Natural killer cell (primary cell): Measurements from ENCODE around the gene DEAF1. TPM values are rescaled to one million over a fixed set of nuclear protein-coding genes. Genes with fewer than 3 reads are reported as not detected.
"Not testable (repeated sequence)": the region's sequence is repeated elsewhere in the genome, so short reads cannot be mapped to it uniquely, and the experiment has no call there.

Experiments
- ATAC-seq, 3 donors: fragments of 150-1000 bp in 2 of 3; fragments of 200-7000 bp in 1 of 3; cut with Tn5 transposase; 1 replicate in 1 of 3; 2 replicates in 2 of 3; pipeline ENCODE4 v1.10.0; 2021; ENCODE audit warnings: mild to moderate bottlenecking in 2 of 3, moderate library complexity in 2 of 3
- DNase-seq, 2 donors: peaks; one replicate each; pipeline versions ENCODE4 v3.0.0 to v3.0.0-alpha.2; 2013 to 2021; ENCODE audit warnings: mixed read lengths in 1 of 2
- H3K27ac ChIP-seq: one replicate; pipeline ENCODE4 v1.5.1; 2013; ENCODE audit warnings: mild to moderate bottlenecking, low read length
- H3K27me3 ChIP-seq: one replicate; pipeline ENCODE4 v1.6.1; 2013; ENCODE audit warnings: low read length; ENCODE audit not compliant: control insufficient read depth, insufficient read depth
- H3K36me3 ChIP-seq: one replicate; pipeline ENCODE4 v1.6.1; 2013; ENCODE audit warnings: low read length; ENCODE audit not compliant: control insufficient read depth, insufficient read depth
- H3K4me1 ChIP-seq: one replicate; pipeline ENCODE4 v1.6.1; 2013; ENCODE audit warnings: low read length; ENCODE audit not compliant: control insufficient read depth, insufficient read depth
- H3K4me3 ChIP-seq: one replicate; pipeline ENCODE4 v1.5.1; 2013; ENCODE audit warnings: low read length
- H3K9me3 ChIP-seq: one replicate; pipeline ENCODE4 v1.6.1; 2013; ENCODE audit warnings: low read length; ENCODE audit not compliant: control insufficient read depth, insufficient read depth
- H3K27ac Mint-ChIP-seq, 2 donors: one replicate each; pipeline ENCODE4 v1.8.0; 2022; ENCODE audit warnings: mild to moderate bottlenecking in 2 of 2, mixed read lengths in 2 of 2, moderate library complexity in 1 of 2
- H3K27me3 Mint-ChIP-seq, 2 donors: one replicate each; pipeline ENCODE4 v1.8.0; 2022; ENCODE audit warnings: low read depth in 2 of 2, mixed read lengths in 2 of 2
- H3K36me3 Mint-ChIP-seq: one replicate; pipeline ENCODE4 v1.8.0; 2022; ENCODE audit warnings: mixed read lengths
- H3K4me1 Mint-ChIP-seq, 2 donors: one replicate each; pipeline ENCODE4 v1.8.0; 2022; ENCODE audit warnings: mixed read lengths in 2 of 2
- H3K4me3 Mint-ChIP-seq: one replicate; pipeline ENCODE4 v1.8.0; 2022; ENCODE audit warnings: mild to moderate bottlenecking, moderate library complexity, mixed read lengths
- H3K9me3 Mint-ChIP-seq, 2 donors: one replicate each; pipeline ENCODE4 v1.8.0; 2022; ENCODE audit warnings: mixed read lengths in 2 of 2
- CTCF ChIP-seq: fragments of 200-600 bp; IDR thresholded peaks from one replicate; pipeline ENCODE4 v1.8.0; 2022; ENCODE audit warnings: antibody characterized with exemption
- WGBS: methylation state at CpG from one replicate; pipeline ENCODE4 v1.1.7; 2013; ENCODE audit warnings: missing lambda C conversion rate; ENCODE audit not compliant: insufficient coverage; 5-methylcytosine and 5-hydroxymethylcytosine counted together
- intact Hi-C: fragments of 100-400 bp; cut with micrococcal nuclease; formaldehyde crosslinking; loops from one replicate; pipeline ENCODE4 v1.14.2; 2022
- total RNA-seq, 4 donors: library from RNA; stranded (reverse); fragments of 120-200 nt in 1 of 4; gene quantifications; one replicate each; pipeline versions ENCODE4 v1.2.3 to v1.2.4, GENCODE V29; 2013 to 2022

Gene DEAF1
- total RNA-seq, 3 donors from 2014 or later (not counting 1 experiment from before 2014, with no cell fraction given): 25.9 to 26.9 (median 26.8) TPM

DNA sequence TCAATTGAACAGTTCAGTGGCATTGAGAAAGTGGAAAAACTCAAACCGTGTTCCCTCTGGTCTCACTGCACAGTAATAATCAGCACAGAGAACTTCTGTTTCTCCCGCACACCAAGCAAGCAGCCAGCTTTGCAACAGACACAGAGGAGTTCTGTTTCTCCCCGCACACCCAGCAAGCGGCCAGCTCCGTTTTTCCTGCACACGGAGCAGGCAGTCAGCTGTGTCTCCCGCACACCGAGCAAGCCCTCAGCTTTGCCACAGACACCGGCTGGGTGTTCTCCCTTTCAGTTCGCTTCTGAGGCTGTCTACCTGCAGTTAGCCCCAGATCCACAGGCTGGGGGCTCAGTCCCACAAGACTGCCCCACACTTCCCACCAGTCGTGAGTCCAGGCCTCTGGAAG, 42.3 kb upstream of the DEAF1 start:
- H3K4me1 ChIP-seq: peaks cover 9% of the 10 kb centered on the region
- H3K4me3 Mint-ChIP-seq: no peak overlapping the region
- intact Hi-C loops: no loop called here
- no peak overlapping the region for H3K27ac ChIP-seq
- H3K27me3 Mint-ChIP-seq: peaks cover 0 to 3% of the 10 kb centered on the region in 2 donors
- DNase-seq (peak in 1 of 2 donors; percentile 19), ATAC-seq (no peak)
- no peaks in the 10 kb centered on the region for H3K36me3 Mint-ChIP-seq
- no peak overlapping the region for H3K27ac Mint-ChIP-seq
- H3K27me3 ChIP-seq: no peaks in the 10 kb centered on the region
- no peaks in the 10 kb centered on the region for H3K9me3 Mint-ChIP-seq
- no peaks in the 10 kb centered on the region for H3K9me3 ChIP-seq
- no peak for TF ChIP-seq CTCF
- WGBS: 12% methylated on average over 11 of the region's 11 CpGs
- H3K4me1 Mint-ChIP-seq: peaks cover 7% of the 10 kb centered on the region in 2 donors
- no peak overlapping the region for H3K4me3 ChIP-seq
- H3K36me3 ChIP-seq: no peaks in the 10 kb centered on the region

- H3K9me3 Mint-ChIP-seq, H3K27me3 Mint-ChIP-seq, H3K27me3 ChIP-seq, H3K36me3 ChIP-seq, H3K27ac Mint-ChIP-seq, DNase-seq, H3K4me3 ChIP-seq, H3K27ac ChIP-seq, H3K4me3 Mint-ChIP-seq, H3K36me3 Mint-ChIP-seq, H3K4me1 ChIP-seq, H3K9me3 ChIP-seq, ATAC-seq, intact Hi-C loops, H3K4me1 Mint-ChIP-seq: not testable (repeated sequence)
- WGBS: 91% methylated on average over 18 of the region's 26 CpGs
Observed at GRCh38 chr11:734541-734940, 39.5 kb upstream of the DEAF1 start.

DNA sequence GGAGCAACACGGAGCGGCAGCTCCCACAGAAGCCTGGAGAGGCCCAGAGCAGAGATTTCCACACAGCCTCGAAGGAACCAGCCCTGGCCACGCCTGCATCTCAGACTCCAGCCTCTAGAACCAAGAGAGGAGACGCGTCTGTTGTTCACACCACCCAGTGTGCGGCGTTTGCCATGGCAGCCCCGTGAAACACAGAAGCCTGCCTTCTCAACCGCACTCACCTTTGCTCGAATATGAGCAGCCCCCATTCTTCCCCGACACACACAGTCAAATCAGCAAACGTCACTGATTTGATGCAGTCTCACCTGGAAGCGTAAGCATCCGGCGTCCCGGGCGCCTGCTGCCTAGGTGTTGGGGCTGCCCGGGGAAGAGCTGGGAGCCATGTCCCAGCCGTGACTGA, 38.0 kb upstream of the DEAF1 start:
- Mint-ChIP-seq H3K9me3 (no peaks in the 10 kb centered on the region), H3K27ac (no peak overlapping the region), H3K4me1 (peaks cover 7% of the 10 kb centered on the region in 2 donors), H3K4me3 (no peak overlapping the region), H3K27me3 (peaks cover 0 to 3% of the 10 kb centered on the region in 2 donors), H3K36me3 (no peaks in the 10 kb centered on the region)
- H3K4me1 ChIP-seq: peaks cover 14% of the 10 kb centered on the region
- no peaks in the 10 kb centered on the region for H3K36me3 ChIP-seq
- no peaks in the 10 kb centered on the region for H3K9me3 ChIP-seq
- H3K27ac ChIP-seq: no peak overlapping the region
- WGBS: 90% methylated on average over 20 of the region's 20 CpGs
- H3K27me3 ChIP-seq: no peaks in the 10 kb centered on the region
- intact Hi-C loops: no loop called here
- DNase-seq: no peak
- H3K4me3 ChIP-seq: no peak overlapping the region
- no peak for ATAC-seq
- TF ChIP-seq CTCF: no peak

DNA sequence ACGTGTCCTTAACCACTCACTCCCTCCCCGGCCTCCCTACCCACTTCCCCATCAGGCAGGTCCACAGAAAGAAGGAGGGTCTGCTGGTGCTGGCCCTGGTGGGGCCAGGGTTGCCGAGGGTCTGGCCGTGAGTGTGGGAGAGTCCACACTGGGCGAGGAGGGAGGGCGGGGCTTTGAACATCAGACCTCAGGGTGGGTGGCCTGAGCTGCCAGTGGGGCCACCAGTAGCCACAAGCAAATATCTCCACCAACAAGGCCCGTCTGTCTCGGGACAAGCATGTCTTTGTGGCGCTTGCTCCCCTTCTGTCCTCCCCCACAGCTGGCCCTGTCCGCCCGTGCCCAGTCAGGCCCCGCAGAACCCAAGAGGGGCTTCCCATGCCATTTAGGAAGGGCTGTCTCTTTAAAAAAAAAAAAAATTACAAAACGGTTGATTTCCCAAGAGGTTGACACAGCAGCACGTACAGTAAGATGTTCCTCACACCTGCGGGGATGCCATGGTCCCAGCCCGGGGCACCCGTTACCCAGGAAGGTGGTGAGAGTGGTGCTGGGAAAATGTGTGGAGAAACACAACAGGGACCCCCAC, 34.6 kb upstream of the DEAF1 start:
- H3K4me3 Mint-ChIP-seq: no peak overlapping the region
- no peaks in the 10 kb centered on the region for H3K9me3 Mint-ChIP-seq
- H3K27me3 Mint-ChIP-seq: peaks cover 0 to 3% of the 10 kb centered on the region in 2 donors
- Histone ChIP-seq H3K27me3 (no peaks in the 10 kb centered on the region), H3K9me3 (no peaks in the 10 kb centered on the region), H3K4me3 (no peak overlapping the region), H3K27ac (no peak overlapping the region), H3K36me3 (no peaks in the 10 kb centered on the region), H3K4me1 (peaks cover 30% of the 10 kb centered on the region)
- DNase-seq (no peak), ATAC-seq (no peak)
- no peak for TF ChIP-seq CTCF
- WGBS: 58% methylated on average over 14 of the region's 17 CpGs
- H3K27ac Mint-ChIP-seq: no peak overlapping the region
- intact Hi-C loops: loop anchor here (10.0 kb wide), 2 partner anchors 75 to 115 kb away; partner anchors contain the start of gene IRF7
- peaks cover 0 to 5% of the 10 kb centered on the region in 2 donors for H3K4me1 Mint-ChIP-seq
- no peaks in the 10 kb centered on the region for H3K36me3 Mint-ChIP-seq
